K562 (cell line): ENCODE results near the gene CCDC136. TPM values are rescaled to one million over a fixed set of nuclear protein-coding genes. Genes with fewer than 3 reads are reported as not detected.

ENCODE experiments used
- E2F3 ChIP-seq: fragments of 250-450 bp; sonication (Bioruptor Pico); IDR thresholded peaks from 2 replicates; pipeline ENCODE4 v1.4.0; 2020; ENCODE audit warnings: mild to moderate bottlenecking
- ERF ChIP-seq: fragments of 450-650 bp; formaldehyde crosslinking; IDR thresholded peaks from 2 replicates; pipeline ENCODE4 v1.4.0; 2020; ENCODE audit warnings: mild to moderate bottlenecking, mixed read lengths
- FOXP4 ChIP-seq: sonication (generic); formaldehyde crosslinking; IDR thresholded peaks from 2 replicates; pipeline ENCODE4 v1.8.0; 2022; ENCODE audit warnings: mild to moderate bottlenecking, missing genetic modification reagents, borderline replicate concordance
- HCFC1 ChIP-seq: IDR thresholded peaks from 2 replicates; pipeline ENCODE4 v1.6.1; 2012; ENCODE audit warnings: low read depth, low read length, improper control_type of control experiment
- MCM2 ChIP-seq: fragments of 450-650 bp; IDR thresholded peaks from 2 replicates; pipeline ENCODE4 v1.6.1; 2017; ENCODE audit warnings: low read depth, mild to moderate bottlenecking
- MCM5 ChIP-seq: fragments of 450-650 bp; IDR thresholded peaks from 2 replicates; pipeline ENCODE4 v1.6.1; 2016; ENCODE audit warnings: low read depth
- MEIS2 ChIP-seq: fragments of 450-650 bp; IDR thresholded peaks from 2 replicates; pipeline ENCODE4 v1.6.1; 2014; ENCODE audit warnings: mild to moderate bottlenecking; ENCODE audit not compliant: partially characterized antibody
- MYNN ChIP-seq, 2 experiments: sonication (generic); formaldehyde crosslinking in 1 of 2; IDR thresholded peaks; 2 replicates each; pipeline versions ENCODE4 v1.5.0 to v1.6.1; 2016 to 2020; ENCODE audit warnings: antibody characterized with exemption in 1 of 2, missing genetic modification reagents in 1 of 2
- POLR2AphosphoS2 ChIP-seq: IDR thresholded peaks from 2 replicates; pipeline ENCODE4 v1.6.1; 2012; ENCODE audit warnings: low read length, improper control_type of control experiment
- SMARCA5 ChIP-seq: fragments of 450-650 bp; IDR thresholded peaks from 2 replicates; pipeline ENCODE4 v1.6.1; 2016
- SMARCC2 ChIP-seq: fragments of 450-650 bp; IDR thresholded peaks from 2 replicates; pipeline ENCODE4 v1.6.1; 2017; ENCODE audit warnings: antibody characterized with exemption, moderate library complexity, mild to moderate bottlenecking, low read depth
- SP2 ChIP-seq: IDR thresholded peaks from 2 replicates; pipeline ENCODE4 v1.6.1; 2011; ENCODE audit warnings: mild to moderate bottlenecking, low read depth, low read length, moderate library complexity; ENCODE audit not compliant: poor library complexity, severe bottlenecking; ENCODE audit errors: extremely low read depth
- ZNF12 ChIP-seq: sonication (generic); formaldehyde crosslinking; IDR thresholded peaks from 2 replicates; pipeline ENCODE4 v1.4.0; 2020; ENCODE audit warnings: mild to moderate bottlenecking, missing genetic modification reagents
- ZNF696 ChIP-seq: fragments of 250-450 bp; sonication (Bioruptor Pico); conservative IDR thresholded peaks from 2 replicates; pipeline ENCODE4 v1.4.0; 2020; ENCODE audit warnings: mild to moderate bottlenecking, moderate library complexity
- ZSCAN32 ChIP-seq: fragments of 450-650 bp; formaldehyde crosslinking; IDR thresholded peaks from 2 replicates; pipeline ENCODE4 v1.4.0; 2020; ENCODE audit warnings: mild to moderate bottlenecking, moderate library complexity
- polyA plus RNA-seq, 8 experiments: library from polyadenylated mRNA; depleted of rRNA in 4 of 8; stranded (reverse) in 5 of 8; unstranded in 3 of 8; fragments of >200 nt; fragmentation: Nextera tagmentation in 2 of 8; fragmentation: Illumina TruSeq in 1 of 8; extraction: Ambion mirVana in 2 of 8; extraction: Trizol in 1 of 8; gene quantifications; 2 replicates each; pipeline versions ENCODE4 v1.2.1 to v1.2.3, GENCODE V29; 2011 to 2014; ENCODE audit warnings: inconsistent platforms in 1 of 8, missing spikeins in 1 of 8
- total RNA-seq, 7 experiments: library from RNA; depleted of rRNA in 6 of 7; stranded (reverse); fragments of >200 nt in 6 of 7; fragmentation: Illumina TruSeq in 2 of 7; extraction: Trizol in 2 of 7; gene quantifications; 2 replicates each; pipeline versions ENCODE4 v1.2.1 to v1.2.3, GENCODE V29; 2011 to 2021; ENCODE audit warnings: low replicate concordance in 1 of 7
- TF ChIP-seq, protein P1 (sequence below): fragments of 200-800 bp; sonication (Bioruptor generic); IDR thresholded peaks from 2 replicates; pipeline ENCODE4 v1.6.1; 2016; ENCODE audit warnings: missing genetic modification characterization, missing compliant biosample characterization
- TF ChIP-seq, protein P2 (sequence below): conservative IDR thresholded peaks from 2 replicates; pipeline ENCODE4 v1.6.1; 2011; ENCODE audit warnings: low read depth, mild to moderate bottlenecking, low read length; ENCODE audit not compliant: control insufficient read depth

CCDC136 gene
- total and polyA plus RNA-seq, 9 of the 15 experiments (the other 6 are each of a cell fraction or from before 2014, with no cell fraction given), result 2.4 to 40.8 (median 26.5) TPM

GRCh38 chr7:128792471-128793180, 858 bp downstream of the CCDC136 start (continued):
- TF ChIP-seq, protein P1, sequence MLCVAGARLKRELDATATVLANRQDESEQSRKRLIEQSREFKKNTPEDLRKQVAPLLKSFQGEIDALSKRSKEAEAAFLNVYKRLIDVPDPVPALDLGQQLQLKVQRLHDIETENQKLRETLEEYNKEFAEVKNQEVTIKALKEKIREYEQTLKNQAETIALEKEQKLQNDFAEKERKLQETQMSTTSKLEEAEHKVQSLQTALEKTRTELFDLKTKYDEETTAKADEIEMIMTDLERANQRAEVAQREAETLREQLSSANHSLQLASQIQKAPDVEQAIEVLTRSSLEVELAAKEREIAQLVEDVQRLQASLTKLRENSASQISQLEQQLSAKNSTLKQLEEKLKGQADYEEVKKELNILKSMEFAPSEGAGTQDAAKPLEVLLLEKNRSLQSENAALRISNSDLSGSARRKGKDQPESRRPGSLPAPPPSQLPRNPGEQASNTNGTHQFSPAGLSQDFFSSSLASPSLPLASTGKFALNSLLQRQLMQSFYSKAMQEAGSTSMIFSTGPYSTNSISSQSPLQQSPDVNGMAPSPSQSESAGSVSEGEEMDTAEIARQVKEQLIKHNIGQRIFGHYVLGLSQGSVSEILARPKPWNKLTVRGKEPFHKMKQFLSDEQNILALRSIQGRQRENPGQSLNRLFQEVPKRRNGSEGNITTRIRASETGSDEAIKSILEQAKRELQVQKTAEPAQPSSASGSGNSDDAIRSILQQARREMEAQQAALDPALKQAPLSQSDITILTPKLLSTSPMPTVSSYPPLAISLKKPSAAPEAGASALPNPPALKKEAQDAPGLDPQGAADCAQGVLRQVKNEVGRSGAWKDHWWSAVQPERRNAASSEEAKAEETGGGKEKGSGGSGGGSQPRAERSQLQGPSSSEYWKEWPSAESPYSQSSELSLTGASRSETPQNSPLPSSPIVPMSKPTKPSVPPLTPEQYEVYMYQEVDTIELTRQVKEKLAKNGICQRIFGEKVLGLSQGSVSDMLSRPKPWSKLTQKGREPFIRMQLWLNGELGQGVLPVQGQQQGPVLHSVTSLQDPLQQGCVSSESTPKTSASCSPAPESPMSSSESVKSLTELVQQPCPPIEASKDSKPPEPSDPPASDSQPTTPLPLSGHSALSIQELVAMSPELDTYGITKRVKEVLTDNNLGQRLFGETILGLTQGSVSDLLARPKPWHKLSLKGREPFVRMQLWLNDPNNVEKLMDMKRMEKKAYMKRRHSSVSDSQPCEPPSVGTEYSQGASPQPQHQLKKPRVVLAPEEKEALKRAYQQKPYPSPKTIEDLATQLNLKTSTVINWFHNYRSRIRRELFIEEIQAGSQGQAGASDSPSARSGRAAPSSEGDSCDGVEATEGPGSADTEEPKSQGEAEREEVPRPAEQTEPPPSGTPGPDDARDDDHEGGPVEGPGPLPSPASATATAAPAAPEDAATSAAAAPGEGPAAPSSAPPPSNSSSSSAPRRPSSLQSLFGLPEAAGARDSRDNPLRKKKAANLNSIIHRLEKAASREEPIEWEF, result no peak
- TF ChIP-seq ZSCAN32 (CRISPR knock-in tag) (no peak), ERF (CRISPR knock-in tag) (no peak), ZNF12 (CRISPR knock-in tag) (0 out of 2 replicates have a peak, but pooled peaks have one; percentile 49), SMARCA5 (no peak), MCM2 (no peak), SP2 (no peak), HCFC1 (no peak), E2F3 (CRISPR knock-in tag) (no peak), FOXP4 (CRISPR knock-in tag) (no peak), MEIS2 (no peak), MCM5 (no peak), POLR2AphosphoS2 (no peak), SMARCC2 (no peak), MYNN (IDR thresholded peaks at IDR 0.05) (no peak), MYNN (CRISPR knock-in tag; IDR thresholded peaks at IDR 0.05) (no peak), ZNF696 (CRISPR knock-in tag) (no peak)
- TF ChIP-seq, protein P2, sequence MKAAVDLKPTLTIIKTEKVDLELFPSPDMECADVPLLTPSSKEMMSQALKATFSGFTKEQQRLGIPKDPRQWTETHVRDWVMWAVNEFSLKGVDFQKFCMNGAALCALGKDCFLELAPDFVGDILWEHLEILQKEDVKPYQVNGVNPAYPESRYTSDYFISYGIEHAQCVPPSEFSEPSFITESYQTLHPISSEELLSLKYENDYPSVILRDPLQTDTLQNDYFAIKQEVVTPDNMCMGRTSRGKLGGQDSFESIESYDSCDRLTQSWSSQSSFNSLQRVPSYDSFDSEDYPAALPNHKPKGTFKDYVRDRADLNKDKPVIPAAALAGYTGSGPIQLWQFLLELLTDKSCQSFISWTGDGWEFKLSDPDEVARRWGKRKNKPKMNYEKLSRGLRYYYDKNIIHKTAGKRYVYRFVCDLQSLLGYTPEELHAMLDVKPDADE, result no peak
